ENCODE results near the gene TPGS1. TPM values are rescaled to one million over a fixed set of nuclear protein-coding genes. Genes with fewer than 3 reads are reported as not detected.
A peak's percentile ranks its signal among the peaks of the same experiment; 100 is the strongest.

TPGS1 gene
- total RNA-seq, 3 donors from 2014 or later = 77.7 to 98.9 (median 77.7) TPM

DNA sequence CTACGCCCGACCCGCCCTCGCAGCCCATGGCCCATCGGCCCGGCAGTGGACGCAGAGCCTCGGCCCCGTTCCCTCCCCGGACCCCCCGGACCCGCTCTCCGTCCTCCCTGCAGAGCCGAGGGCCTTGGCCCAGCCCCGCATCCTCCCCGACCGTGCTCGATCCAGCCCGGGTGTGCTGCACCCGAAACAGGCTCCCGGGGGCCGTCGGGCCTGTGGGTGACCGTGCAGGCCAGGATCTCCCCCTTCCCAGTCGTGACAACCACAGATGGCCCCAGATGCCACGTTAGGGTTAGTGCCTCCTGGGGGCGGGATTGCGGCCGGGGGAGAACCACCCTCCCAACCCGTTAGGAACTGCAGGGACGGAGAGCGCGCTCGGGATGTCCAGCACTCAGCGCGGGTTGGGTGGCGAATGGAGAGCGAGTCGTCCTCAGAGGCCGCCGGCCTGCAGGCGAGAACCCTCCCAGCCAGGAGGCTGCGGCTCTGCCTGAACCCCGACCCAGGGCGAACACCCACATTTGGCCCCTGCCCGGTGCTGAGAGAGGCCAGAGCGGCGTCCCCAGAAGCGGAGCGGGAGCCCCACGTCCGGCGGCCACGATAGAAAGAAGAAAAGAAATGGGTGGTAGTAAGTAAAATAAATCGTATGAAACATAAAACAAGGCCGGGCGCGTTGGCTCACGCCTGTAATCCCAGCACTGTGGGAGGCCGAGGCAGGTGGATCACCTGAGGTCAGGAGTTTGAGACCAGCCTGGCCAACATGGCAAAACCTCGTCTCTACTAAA lies 17.7 kb upstream of the TPGS1 start:
- Histone ChIP-seq H3K9me3 (no peaks in the 10 kb centered on the region), H3K4me3 (peak overlapping the region; percentile 93 to 98 (median 95)), H3K4me1 (no peaks in the 10 kb centered on the region), H3K36me3 (no peaks in the 10 kb centered on the region), H3K27ac (peak overlapping the region; percentile 92 to 98), H3K27me3 (peaks cover 0 to 9% of the 10 kb centered on the region in 2 donors)
- TF ChIP-seq POLR2AphosphoS5 (IDR thresholded peaks at IDR 0.05) (no peak), POLR2A (IDR thresholded peaks at IDR 0.05) (no peak)
- TF ChIP-seq, protein P1, sequence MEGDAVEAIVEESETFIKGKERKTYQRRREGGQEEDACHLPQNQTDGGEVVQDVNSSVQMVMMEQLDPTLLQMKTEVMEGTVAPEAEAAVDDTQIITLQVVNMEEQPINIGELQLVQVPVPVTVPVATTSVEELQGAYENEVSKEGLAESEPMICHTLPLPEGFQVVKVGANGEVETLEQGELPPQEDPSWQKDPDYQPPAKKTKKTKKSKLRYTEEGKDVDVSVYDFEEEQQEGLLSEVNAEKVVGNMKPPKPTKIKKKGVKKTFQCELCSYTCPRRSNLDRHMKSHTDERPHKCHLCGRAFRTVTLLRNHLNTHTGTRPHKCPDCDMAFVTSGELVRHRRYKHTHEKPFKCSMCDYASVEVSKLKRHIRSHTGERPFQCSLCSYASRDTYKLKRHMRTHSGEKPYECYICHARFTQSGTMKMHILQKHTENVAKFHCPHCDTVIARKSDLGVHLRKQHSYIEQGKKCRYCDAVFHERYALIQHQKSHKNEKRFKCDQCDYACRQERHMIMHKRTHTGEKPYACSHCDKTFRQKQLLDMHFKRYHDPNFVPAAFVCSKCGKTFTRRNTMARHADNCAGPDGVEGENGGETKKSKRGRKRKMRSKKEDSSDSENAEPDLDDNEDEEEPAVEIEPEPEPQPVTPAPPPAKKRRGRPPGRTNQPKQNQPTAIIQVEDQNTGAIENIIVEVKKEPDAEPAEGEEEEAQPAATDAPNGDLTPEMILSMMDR (IDR thresholded peaks at IDR 0.05) = no peak
- intact Hi-C loops (cut with DNase I; ENCODE audit: low total_unique reads) = no loop called here
- DNase-seq (ENCODE audit: low spot score in 2 of 2) = no peak

DNA sequence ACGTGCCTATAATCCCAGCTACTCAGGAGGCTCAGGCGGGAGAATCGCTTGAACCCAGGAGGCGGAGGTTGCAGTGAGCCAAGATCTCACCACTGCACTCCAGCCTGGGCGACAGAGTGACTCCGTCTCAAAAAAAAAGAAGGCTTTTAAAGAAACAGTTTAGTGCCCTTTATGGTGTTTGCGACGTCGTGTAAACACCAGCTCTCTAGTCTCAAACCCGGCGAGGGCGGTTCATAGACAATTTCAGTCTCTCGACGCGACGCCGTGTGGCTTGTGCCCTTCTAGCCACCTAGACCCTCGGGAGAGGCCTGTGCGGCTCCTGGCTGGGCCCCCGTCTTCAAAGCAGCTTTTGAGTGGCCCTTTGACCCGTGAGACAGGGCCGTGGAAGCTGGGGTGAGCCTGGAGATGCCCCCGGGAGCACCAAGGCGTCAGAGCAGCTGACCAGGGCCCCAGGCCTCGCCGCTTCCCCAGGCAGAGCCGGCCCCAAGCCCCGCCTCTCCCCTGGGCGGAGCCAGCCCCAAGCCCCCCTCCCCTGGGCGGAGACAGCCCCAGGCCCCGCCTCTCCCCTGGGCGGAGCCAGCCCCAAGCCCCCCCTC lies 16.1 kb upstream of the TPGS1 start:
- Histone ChIP-seq H3K27ac (no peak overlapping the region), H3K4me1 (no peaks in the 10 kb centered on the region), H3K36me3 (no peaks in the 10 kb centered on the region), H3K4me3 (no peak overlapping the region), H3K27me3 (peaks cover 3 to 5% of the 10 kb centered on the region in 2 donors), H3K9me3 (no peaks in the 10 kb centered on the region)
- intact Hi-C loops (cut with DNase I; ENCODE audit: low total_unique reads) = no loop called here
- no peak for DNase-seq (ENCODE audit: low spot score in 2 of 2)
- no peak for TF ChIP-seq POLR2AphosphoS5 (IDR thresholded peaks at IDR 0.05)
- no peak for TF ChIP-seq POLR2A (IDR thresholded peaks at IDR 0.05)
- TF ChIP-seq, protein P1 (IDR thresholded peaks at IDR 0.05) = no peak

- no peak overlapping the region for H3K4me3 ChIP-seq
- no peaks in the 10 kb centered on the region for H3K4me1 ChIP-seq
- H3K9me3 ChIP-seq = no peaks in the 10 kb centered on the region
- intact Hi-C loops (cut with DNase I; ENCODE audit: low total_unique reads) = no loop called here
- no peaks in the 10 kb centered on the region for H3K36me3 ChIP-seq
- peaks cover 5% of the 10 kb centered on the region in 2 donors for H3K27me3 ChIP-seq
- H3K27ac ChIP-seq = no peak overlapping the region
- DNase-seq (ENCODE audit: low spot score in 2 of 2) = no peak
- TF ChIP-seq POLR2AphosphoS5 (IDR thresholded peaks at IDR 0.05) (no peak), POLR2A (IDR thresholded peaks at IDR 0.05) (no peak)
- TF ChIP-seq, protein P1 (IDR thresholded peaks at IDR 0.05) = no peak
Observed at GRCh38 chr19:492091-492531, 15.2 kb upstream of the TPGS1 start.

DNA sequence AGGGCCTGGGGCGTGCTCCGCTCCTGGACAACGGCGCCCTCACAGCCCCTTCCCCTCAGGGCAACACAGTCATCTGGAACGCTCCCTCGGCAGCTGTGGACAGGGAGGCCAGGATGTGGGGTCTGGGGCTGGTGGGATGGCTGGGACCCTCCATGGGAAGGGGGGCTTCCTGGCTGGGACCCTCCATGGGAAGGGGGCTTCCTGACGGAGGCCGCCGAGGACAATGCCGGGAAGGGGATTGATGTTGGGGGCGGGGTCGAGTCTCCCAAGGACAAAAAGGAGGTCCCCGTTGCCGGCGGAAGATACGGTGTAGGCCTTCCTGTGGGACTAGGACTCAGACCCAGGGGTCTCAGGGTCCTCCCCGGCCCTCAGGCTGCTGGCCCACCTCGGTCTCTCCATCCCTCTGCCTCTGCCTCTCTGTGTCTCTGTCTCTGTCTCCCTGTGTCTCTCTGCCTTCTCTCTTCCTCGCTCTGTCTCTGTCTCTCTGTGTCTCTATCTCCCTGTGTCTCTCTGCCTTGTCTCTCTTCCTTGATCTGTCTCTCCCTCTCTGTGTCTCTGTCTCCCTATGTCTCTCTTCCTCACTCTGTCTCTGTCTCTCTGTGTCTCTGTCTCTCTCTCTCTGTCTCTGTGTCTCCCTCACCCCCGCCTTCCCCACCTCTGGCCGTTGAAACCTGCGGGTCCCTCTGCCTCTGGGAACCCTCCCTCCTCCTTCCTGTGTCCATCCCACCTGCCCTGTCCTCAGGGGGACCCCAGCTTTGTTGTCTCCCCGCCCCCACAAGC lies 13.7 kb upstream of the TPGS1 start:
- no peak for DNase-seq (ENCODE audit: low spot score in 2 of 2)
- intact Hi-C loops (cut with DNase I; ENCODE audit: low total_unique reads) = loop anchor here (1.0 kb wide), 1 partner anchor 84 kb away; the partner anchor contains the start of gene C2CD4C
- H3K9me3 ChIP-seq = no peaks in the 10 kb centered on the region
- no peak overlapping the region for H3K4me3 ChIP-seq
- H3K27me3 ChIP-seq = peaks cover 12 to 19% of the 10 kb centered on the region in 2 donors
- TF ChIP-seq, protein P1 (IDR thresholded peaks at IDR 0.05) = no peak
- TF ChIP-seq POLR2AphosphoS5 (IDR thresholded peaks at IDR 0.05) (no peak), POLR2A (IDR thresholded peaks at IDR 0.05) (no peak)
- H3K36me3 ChIP-seq = no peaks in the 10 kb centered on the region
- H3K27ac ChIP-seq = no peak overlapping the region
- peaks cover 0 to 3% of the 10 kb centered on the region in 2 donors for H3K4me1 ChIP-seq

Measured in breast epithelium (tissue), 4 donors.